Sigmoid colon (tissue), 7 donors: ENCODE measurements around the gene MYRF. TPM values are rescaled to one million over a fixed set of nuclear protein-coding genes. Genes with fewer than 3 reads are reported as not detected.

Experiments used
- DNase-seq: peaks from one replicate; pipeline ENCODE4 v3.0.0-alpha.2; 2019
- H3K27ac ChIP-seq, 4 donors: fragments of 200-600 bp; sonication (generic); one replicate each; pipeline ENCODE4 v1.5.1; 2016 to 2019; ENCODE audit warnings: mild to moderate bottlenecking in 1 of 4
- H3K27me3 ChIP-seq, 3 donors: fragments of 200-600 bp; sonication (generic); one replicate each; pipeline ENCODE4 v1.5.1; 2019; ENCODE audit warnings: mild to moderate bottlenecking in 1 of 3
- H3K36me3 ChIP-seq, 4 donors: fragments of 200-600 bp; sonication (generic); one replicate each; pipeline ENCODE4 v1.5.1; 2016 to 2019
- H3K4me1 ChIP-seq, 4 donors: fragments of 200-600 bp; sonication (generic); one replicate each; pipeline ENCODE4 v1.5.1; 2017 to 2019
- H3K4me3 ChIP-seq, 4 donors: fragments of 200-600 bp; sonication (generic); one replicate each; pipeline ENCODE4 v1.5.1; 2017 to 2019; ENCODE audit warnings: mild to moderate bottlenecking in 2 of 4, moderate library complexity in 1 of 4
- H3K9me3 ChIP-seq, 4 donors: fragments of 200-600 bp in 3 of 4; sonication (generic) in 3 of 4; one replicate each; pipeline versions ENCODE4 v1.5.1 to v1.6.1; 2013 to 2019
- EP300 ChIP-seq, 4 donors: sonication (generic); formaldehyde crosslinking; IDR thresholded peaks; one replicate each; pipeline ENCODE4 v1.6.1; 2017; ENCODE audit warnings: antibody characterized with exemption in 4 of 4
- POLR2A ChIP-seq, 2 donors: fragments of 450-650 bp; IDR thresholded peaks; one replicate each; pipeline ENCODE4 v1.6.1; 2016; ENCODE audit warnings: antibody characterized with exemption in 2 of 2, mild to moderate bottlenecking in 2 of 2, moderate library complexity in 2 of 2
- POLR2AphosphoS5 ChIP-seq, 4 donors: sonication (generic); formaldehyde crosslinking; IDR thresholded peaks; one replicate each; pipeline ENCODE4 v1.6.1; 2017; ENCODE audit warnings: antibody characterized with exemption in 4 of 4
- WGBS, 2 donors: extraction: QIAGEN DNeasy Blood & Tissue Kit; methylation state at CpG; one replicate each; pipeline ENCODE4 v1.1.7; 2013; 5-methylcytosine and 5-hydroxymethylcytosine counted together
- intact Hi-C: fragments of 100-400 bp; cut with DNase I; formaldehyde crosslinking; loops from one replicate; pipeline ENCODE4 v1.15.1; 2023
- polyA plus RNA-seq, 3 donors: library from polyadenylated mRNA; stranded (reverse); fragments of 200-250 nt; gene quantifications; one replicate each; pipeline ENCODE4 v1.2.3, GENCODE V29; 2013
- total RNA-seq, 4 donors: library from RNA; depleted of rRNA; stranded (reverse); fragments of >200 nt; gene quantifications; one replicate each; pipeline ENCODE4 v1.1.0, GENCODE V29; 2016
- TF ChIP-seq, protein P1 (sequence below), 4 experiments: fragments of 450-650 bp in 3 of 4; fragments of 200-600 bp in 1 of 4; IDR thresholded peaks; one replicate each; pipeline ENCODE4 v1.5.1; 2016 to 2019; ENCODE audit warnings: antibody characterized with exemption in 4 of 4, mild to moderate bottlenecking in 3 of 4, moderate library complexity in 2 of 4
- donor health status: healthy with polysubstance abuse.
- donor health status: Bipolar disorder and iron deficiency.
- donor health status: healthy.

Gene MYRF
- total and polyA plus RNA-seq, 7 donors = under 0.01 to 6.4 (median 0.66) TPM

DNA sequence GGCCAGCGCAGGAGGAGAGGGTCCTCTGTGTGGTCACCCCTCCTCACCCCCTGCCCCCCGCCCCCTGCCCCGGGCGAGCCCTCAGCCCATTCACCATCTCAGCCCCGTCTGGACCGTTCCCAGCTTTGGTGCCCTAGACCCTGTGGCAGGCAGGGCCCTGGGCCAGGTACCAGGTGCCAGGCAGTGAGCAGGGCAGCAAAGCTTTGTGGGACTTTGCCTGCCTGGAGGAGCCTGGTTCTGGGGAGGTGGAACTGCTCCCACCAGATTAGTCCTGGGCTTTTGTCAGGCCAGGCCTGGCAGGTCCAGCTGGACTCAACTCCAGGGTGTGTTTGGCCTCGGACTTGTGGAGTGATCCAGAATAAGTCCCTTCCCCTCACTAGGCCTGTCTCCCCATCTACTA, 13.7 kb upstream of the MYRF start:
- Histone ChIP-seq H3K36me3 (peaks cover 0 to 67% (median 20%) of the 10 kb centered on the region in 4 donors), H3K4me3 (no peak overlapping the region), H3K27ac (no peak overlapping the region), H3K4me1 (peaks cover 0 to under 1% (median 0%) of the 10 kb centered on the region in 4 donors), H3K9me3 (no peaks in the 10 kb centered on the region), H3K27me3 (no peaks in the 10 kb centered on the region)
- WGBS, 2 donors = 81 to 95% methylated on average over 7 of the region's 7 CpGs
- intact Hi-C loops = no loop called here
- TF ChIP-seq POLR2AphosphoS5 (IDR thresholded peaks at IDR 0.05) = no peak
- DNase-seq = no peak

DNA sequence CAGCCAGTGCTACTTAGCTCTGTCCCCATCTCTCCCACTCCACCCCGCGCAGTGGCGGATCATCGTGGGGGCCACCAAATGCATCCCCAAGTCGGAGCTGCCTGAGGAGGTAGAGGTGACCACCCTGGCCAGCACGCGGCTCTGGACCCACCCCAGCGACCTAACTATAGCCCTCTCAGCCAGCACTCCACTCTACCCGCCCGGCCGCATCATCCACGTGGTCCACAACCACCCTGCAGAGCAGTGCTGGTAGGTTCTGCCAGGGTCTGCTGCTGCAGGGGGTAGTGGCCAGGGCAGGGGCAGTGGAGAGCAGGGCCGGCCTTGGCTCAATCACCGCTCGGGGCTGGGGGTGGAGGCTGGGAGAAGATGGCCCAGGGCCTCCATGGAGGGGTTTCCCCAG, 13.0 kb upstream of the MYRF start:
- intact Hi-C loops = no loop called here
- no peak for DNase-seq
- H3K36me3 ChIP-seq = peaks cover 0 to 73% (median 20%) of the 10 kb centered on the region in 4 donors

DNA sequence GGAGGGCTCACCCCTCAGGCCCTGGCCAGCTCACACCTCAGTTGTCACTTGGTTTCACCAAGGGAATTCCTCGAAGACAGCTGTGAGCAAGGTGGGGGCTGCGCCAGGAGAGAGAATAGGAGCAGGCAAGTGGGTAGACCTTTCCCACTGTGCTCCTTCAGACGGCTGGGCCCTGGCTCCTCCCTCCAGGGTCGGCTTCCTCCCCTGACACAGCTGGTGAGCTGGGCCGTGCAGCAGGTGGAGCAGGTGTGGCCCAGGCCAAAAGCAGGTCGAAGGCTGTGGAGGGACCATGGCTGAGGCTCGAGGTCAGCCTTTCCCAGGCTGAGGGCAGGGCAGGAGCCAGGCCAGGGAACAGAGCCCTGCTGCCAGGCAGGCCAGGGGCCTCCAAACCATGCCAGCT, 12.5 kb upstream of the MYRF start:
- no peaks in the 10 kb centered on the region for H3K9me3 ChIP-seq
- H3K27me3 ChIP-seq = no peaks in the 10 kb centered on the region
- no peak for DNase-seq
- no peak overlapping the region for H3K27ac ChIP-seq
- peaks cover 0 to 73% (median 20%) of the 10 kb centered on the region in 4 donors for H3K36me3 ChIP-seq
- intact Hi-C loops = no loop called here
- no peaks in the 10 kb centered on the region for H3K4me1 ChIP-seq
- no peak overlapping the region for H3K4me3 ChIP-seq
- WGBS, 2 donors = 54 to 68% methylated on average over 7 of the region's 7 CpGs
- TF ChIP-seq POLR2A (IDR thresholded peaks at IDR 0.05) (no peak), POLR2AphosphoS5 (IDR thresholded peaks at IDR 0.05) (no peak), EP300 (IDR thresholded peaks at IDR 0.05) (no peak)
- TF ChIP-seq, protein P1, sequence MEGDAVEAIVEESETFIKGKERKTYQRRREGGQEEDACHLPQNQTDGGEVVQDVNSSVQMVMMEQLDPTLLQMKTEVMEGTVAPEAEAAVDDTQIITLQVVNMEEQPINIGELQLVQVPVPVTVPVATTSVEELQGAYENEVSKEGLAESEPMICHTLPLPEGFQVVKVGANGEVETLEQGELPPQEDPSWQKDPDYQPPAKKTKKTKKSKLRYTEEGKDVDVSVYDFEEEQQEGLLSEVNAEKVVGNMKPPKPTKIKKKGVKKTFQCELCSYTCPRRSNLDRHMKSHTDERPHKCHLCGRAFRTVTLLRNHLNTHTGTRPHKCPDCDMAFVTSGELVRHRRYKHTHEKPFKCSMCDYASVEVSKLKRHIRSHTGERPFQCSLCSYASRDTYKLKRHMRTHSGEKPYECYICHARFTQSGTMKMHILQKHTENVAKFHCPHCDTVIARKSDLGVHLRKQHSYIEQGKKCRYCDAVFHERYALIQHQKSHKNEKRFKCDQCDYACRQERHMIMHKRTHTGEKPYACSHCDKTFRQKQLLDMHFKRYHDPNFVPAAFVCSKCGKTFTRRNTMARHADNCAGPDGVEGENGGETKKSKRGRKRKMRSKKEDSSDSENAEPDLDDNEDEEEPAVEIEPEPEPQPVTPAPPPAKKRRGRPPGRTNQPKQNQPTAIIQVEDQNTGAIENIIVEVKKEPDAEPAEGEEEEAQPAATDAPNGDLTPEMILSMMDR (IDR thresholded peaks at IDR 0.05) = no peak

More for the DNA sequence above, 13.0 kb upstream of the MYRF start:
- TF ChIP-seq EP300 (IDR thresholded peaks at IDR 0.05) = no peak
- no peak for TF ChIP-seq POLR2AphosphoS5 (IDR thresholded peaks at IDR 0.05)
- TF ChIP-seq, protein P1 (IDR thresholded peaks at IDR 0.05) = no peak
- no peak for TF ChIP-seq POLR2A (IDR thresholded peaks at IDR 0.05)
- Histone ChIP-seq H3K27me3 (no peaks in the 10 kb centered on the region), H3K9me3 (no peaks in the 10 kb centered on the region), H3K4me1 (no peaks in the 10 kb centered on the region), H3K4me3 (no peak overlapping the region), H3K27ac (no peak overlapping the region)
- 92 to 93% methylated on average over 15 of the region's 15 CpGs for WGBS, 2 donors

DNA sequence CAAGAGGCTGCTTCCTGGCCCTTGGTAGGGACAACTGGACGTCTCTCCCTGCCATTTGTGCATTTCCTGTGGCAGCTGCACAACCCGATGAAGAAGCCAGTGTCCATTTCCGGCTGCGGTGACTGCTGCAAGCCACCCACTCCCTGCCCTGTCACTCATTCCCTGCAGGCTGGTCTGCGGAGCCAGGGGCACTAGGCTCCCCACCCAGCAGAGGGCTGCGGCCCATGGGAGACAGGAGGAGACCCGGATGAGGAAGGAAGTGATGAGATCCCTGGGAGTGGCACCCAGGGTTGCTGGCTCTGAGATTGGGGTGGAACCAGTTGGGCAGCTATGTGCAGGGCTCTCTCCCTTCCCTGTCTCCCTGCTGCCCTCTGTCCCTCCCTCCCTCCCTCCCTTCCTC, 10.0 kb upstream of the MYRF start:
- intact Hi-C loops = no loop called here
- no peak for DNase-seq
- Histone ChIP-seq H3K4me1 (no peaks in the 10 kb centered on the region), H3K9me3 (no peaks in the 10 kb centered on the region), H3K27me3 (no peaks in the 10 kb centered on the region), H3K4me3 (no peak overlapping the region), H3K36me3 (peaks cover 0 to 49% (median 8%) of the 10 kb centered on the region in 4 donors), H3K27ac (no peak overlapping the region)
- no peak for TF ChIP-seq EP300 (IDR thresholded peaks at IDR 0.05)
- 24 to 56% methylated on average over 7 of the region's 7 CpGs for WGBS, 2 donors

DNA sequence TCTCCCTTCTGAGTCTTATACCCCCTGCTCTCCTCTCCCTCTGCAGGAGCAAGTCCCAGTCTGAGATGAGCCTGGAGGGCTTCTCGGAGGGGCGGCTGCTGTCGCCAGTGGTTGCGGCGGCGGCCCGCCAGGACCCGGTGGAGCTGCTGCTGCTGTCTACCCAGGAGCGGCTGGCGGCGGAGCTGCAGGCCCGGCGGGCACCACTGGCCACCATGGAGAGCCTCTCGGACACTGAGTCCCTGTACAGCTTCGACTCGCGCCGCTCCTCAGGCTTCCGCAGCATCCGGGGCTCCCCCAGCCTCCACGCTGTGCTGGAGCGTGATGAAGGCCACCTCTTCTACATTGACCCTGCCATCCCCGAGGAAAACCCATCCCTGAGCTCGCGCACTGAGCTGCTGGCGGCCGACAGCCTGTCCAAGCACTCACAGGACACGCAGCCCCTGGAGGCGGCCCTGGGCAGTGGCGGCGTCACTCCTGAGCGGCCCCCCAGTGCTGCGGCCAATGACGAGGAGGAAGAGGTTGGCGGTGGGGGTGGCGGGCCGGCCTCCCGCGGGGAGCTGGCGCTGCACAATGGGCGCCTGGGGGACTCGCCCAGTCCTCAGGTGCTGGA, 8.8 kb upstream of the MYRF start:
- intact Hi-C loops = no loop called here
- H3K4me3 ChIP-seq = no peak overlapping the region
- H3K9me3 ChIP-seq = no peaks in the 10 kb centered on the region
- H3K27ac ChIP-seq = no peak overlapping the region
- DNase-seq = no peak
- no peaks in the 10 kb centered on the region for H3K27me3 ChIP-seq
- TF ChIP-seq EP300 (IDR thresholded peaks at IDR 0.05) (no peak), POLR2A (IDR thresholded peaks at IDR 0.05) (no peak), POLR2AphosphoS5 (IDR thresholded peaks at IDR 0.05) (no peak)
- TF ChIP-seq, protein P1 (IDR thresholded peaks at IDR 0.05) = no peak
- WGBS, 2 donors = 93 to 95% methylated on average over 42 of the region's 42 CpGs
- no peaks in the 10 kb centered on the region for H3K4me1 ChIP-seq
- peaks cover 0 to 39% (median 0%) of the 10 kb centered on the region in 4 donors for H3K36me3 ChIP-seq

DNA sequence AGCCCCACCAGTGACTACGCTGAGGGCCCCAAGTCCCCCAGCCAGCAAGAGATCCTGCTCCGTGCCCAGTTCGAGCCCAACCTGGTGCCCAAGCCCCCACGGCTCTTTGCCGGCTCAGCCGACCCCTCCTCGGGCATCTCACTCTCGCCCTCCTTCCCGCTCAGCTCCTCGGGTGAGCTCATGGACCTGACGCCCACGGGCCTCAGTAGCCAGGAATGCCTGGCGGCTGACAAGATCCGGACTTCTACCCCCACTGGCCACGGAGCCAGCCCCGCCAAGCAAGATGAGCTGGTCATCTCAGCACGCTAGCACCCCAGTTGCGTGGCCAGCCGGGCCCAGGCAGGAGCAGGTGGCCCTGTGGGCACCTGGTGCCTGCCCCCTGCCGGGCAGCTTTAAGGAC, 8.3 kb upstream of the MYRF start:
- Histone ChIP-seq H3K27me3 (no peaks in the 10 kb centered on the region), H3K9me3 (no peaks in the 10 kb centered on the region), H3K27ac (no peak overlapping the region), H3K4me1 (no peaks in the 10 kb centered on the region), H3K36me3 (peaks cover 0 to 39% (median 0%) of the 10 kb centered on the region in 4 donors), H3K4me3 (no peak overlapping the region)
- intact Hi-C loops = no loop called here
- TF ChIP-seq, protein P1 (IDR thresholded peaks at IDR 0.05) = no peak
- TF ChIP-seq POLR2A (IDR thresholded peaks at IDR 0.05) = no peak
- TF ChIP-seq EP300 (IDR thresholded peaks at IDR 0.05) = no peak
- TF ChIP-seq POLR2AphosphoS5 (IDR thresholded peaks at IDR 0.05) = no peak
- WGBS, 2 donors = 92% methylated on average over 20 of the region's 20 CpGs
- no peak for DNase-seq
